OCI-M2 (cell line): ENCODE data around the gene ADAMTS17.

Source experiments
- DNase-seq: peaks from one replicate; lab custom pipeline; 2025; ENCODE audit not compliant: unreplicated experiment; lab: John Stamatoyannopoulos, UW

The ADAMTS17 gene, protein sequence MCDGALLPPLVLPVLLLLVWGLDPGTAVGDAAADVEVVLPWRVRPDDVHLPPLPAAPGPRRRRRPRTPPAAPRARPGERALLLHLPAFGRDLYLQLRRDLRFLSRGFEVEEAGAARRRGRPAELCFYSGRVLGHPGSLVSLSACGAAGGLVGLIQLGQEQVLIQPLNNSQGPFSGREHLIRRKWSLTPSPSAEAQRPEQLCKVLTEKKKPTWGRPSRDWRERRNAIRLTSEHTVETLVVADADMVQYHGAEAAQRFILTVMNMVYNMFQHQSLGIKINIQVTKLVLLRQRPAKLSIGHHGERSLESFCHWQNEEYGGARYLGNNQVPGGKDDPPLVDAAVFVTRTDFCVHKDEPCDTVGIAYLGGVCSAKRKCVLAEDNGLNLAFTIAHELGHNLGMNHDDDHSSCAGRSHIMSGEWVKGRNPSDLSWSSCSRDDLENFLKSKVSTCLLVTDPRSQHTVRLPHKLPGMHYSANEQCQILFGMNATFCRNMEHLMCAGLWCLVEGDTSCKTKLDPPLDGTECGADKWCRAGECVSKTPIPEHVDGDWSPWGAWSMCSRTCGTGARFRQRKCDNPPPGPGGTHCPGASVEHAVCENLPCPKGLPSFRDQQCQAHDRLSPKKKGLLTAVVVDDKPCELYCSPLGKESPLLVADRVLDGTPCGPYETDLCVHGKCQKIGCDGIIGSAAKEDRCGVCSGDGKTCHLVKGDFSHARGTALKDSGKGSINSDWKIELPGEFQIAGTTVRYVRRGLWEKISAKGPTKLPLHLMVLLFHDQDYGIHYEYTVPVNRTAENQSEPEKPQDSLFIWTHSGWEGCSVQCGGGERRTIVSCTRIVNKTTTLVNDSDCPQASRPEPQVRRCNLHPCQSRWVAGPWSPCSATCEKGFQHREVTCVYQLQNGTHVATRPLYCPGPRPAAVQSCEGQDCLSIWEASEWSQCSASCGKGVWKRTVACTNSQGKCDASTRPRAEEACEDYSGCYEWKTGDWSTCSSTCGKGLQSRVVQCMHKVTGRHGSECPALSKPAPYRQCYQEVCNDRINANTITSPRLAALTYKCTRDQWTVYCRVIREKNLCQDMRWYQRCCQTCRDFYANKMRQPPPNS

DNA sequence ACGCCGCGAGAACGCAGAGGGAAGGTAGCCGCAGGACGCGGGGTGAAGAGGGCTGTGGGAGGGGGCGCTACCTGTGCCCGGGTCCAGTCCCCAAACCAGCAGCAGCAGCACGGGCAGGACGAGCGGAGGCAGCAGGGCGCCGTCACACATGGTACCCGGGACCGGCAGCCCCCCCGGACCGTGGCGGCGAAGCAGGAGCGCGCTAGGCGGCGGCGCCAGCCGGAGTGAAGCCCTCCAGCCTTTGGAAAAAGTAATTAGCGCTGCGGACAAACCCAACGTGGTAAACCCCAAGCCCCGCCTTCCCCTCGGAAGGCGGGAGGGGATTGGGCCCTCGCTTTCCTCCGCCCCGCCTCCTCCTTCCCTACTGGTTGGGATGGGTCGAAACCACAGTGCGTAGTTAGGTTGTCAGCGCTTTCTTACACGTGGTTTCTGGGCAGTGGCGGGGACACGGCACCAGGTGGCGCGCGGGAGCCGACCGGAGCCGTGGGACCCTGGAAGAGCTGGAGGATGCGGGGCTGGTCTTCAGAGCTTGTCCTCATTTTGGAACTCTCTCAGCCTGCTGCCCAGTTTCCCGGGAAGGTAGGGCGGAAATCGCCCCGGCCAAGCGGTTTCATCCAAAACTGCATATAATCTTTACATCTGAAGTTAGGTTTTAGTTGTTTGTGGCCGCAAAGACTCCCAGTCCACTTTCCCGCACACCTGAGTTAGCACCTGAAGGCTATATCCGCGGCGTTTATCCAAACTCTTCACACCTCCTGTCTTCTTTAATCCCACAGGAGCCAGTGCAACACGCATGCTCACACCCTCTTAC lies at the start of gene ADAMTS17:
TSS of gene ADAMTS17 (minus strand) at position 226 of the 811 bp plus-strand sequence. CDS start at position 150, 76 bp downstream.
- DNase-seq, result peak; percentile 61

DNA sequence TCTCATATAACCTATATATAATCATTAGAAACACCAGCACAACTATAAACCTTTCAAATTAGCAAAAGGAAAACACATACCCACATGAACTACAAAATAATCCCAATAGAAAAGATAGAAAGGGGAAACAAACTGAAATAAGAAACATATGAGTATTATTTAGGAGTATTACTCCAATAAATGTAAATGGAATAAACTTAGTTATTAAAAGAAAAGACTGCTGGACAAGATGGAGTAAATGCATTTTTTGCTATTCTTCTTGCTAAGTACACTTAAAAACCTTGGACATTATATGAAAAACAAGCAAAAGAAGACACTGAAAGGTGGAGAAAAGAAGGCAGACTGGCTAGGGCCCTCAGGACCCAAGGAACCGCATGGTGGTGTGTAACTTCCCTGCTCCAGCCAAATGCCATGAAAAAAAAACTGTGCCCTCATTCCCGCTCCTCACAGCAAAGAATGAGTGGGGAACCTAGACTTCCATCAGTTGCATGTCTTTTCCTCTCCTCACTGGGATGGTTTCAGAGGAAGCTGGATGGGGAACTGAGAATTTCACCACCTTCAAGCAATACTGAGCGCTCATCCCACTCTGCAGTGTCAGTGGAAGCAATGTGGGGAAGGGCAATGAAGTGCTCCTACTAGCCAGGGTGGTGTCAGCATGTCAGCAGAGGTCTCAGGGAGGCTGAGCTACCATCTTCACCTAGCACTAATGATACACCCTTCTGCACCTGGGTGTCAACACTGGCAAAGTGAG lies 43.7 kb upstream of the ADAMTS17 start:
- DNase-seq, result no peak

DNA sequence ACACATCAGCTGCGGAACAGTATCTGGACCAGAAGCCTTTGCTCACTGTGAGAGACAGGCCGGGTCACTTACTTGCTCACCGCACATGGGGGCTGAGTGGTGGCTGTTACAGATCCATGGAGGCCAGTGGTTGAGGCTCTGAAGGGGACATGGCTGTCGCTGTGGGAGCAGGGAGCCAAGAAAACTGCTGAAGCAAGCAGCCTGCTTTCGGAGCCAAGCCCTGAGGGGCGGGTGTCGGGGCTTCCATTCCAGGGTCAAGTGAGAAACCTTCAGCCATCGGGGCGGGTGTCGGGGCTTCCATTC lies 42.3 kb upstream of the ADAMTS17 start:
- DNase-seq, result no peak

DNA sequence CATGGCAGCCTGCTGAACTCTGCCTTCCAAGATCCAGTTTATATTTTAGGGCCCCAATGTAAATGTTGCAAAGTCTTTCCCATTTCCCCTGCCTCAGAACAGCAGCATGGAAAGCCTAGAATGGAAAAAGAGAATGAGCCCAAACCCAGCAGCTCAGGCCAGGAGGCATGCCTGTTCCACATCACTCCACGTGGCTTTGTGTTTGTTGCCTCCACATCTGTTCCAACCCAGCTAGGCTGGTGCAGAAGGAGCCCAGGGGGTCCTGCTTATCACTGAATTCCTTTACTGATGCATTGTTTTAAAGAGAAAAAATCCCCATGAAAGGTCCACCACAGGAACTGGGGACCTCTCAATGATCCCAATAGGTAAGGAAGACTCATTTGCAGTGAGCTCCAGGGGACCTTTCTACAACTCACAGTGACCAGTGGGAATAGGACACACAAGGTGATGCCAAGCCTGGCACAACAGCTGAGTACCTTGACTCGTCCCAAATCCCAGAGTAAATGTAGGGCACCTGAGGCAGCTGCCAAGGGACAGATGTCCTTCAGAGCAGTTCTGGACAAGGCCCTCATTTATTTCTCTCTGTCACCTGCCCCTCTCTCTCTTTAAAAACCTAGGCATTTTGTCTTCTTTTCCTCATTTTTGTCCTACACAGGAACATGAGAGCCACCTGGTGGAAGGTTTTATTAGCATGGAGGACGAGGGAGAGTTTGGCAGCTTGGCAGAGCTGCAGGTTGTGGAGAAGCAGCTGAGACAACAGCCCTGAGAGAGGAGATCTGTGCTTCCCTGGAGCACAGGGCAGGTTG lies 41.7 kb upstream of the ADAMTS17 start:
- DNase-seq, result no peak

DNA sequence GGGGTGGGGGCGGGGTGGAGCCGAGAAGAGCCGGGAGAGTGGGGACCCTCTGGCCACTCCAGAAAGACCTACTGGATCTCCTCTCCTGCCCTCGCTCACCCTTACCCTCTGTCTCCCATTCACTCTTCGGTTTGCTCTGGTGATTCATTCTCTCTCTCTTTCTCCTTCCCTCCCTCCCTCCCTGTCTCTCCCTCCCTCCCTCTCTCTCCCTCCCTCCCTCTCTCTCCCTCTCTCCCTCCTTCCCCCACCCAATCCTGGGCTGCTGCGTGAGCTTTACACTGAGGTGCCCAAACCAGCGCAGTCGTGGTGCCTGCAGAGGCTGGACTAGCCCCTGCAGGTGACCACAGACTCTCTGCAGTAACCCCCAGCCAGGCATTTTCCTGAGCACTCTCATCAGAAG lies 32.2 kb upstream of the ADAMTS17 start:
- DNase-seq, result no peak

DNA sequence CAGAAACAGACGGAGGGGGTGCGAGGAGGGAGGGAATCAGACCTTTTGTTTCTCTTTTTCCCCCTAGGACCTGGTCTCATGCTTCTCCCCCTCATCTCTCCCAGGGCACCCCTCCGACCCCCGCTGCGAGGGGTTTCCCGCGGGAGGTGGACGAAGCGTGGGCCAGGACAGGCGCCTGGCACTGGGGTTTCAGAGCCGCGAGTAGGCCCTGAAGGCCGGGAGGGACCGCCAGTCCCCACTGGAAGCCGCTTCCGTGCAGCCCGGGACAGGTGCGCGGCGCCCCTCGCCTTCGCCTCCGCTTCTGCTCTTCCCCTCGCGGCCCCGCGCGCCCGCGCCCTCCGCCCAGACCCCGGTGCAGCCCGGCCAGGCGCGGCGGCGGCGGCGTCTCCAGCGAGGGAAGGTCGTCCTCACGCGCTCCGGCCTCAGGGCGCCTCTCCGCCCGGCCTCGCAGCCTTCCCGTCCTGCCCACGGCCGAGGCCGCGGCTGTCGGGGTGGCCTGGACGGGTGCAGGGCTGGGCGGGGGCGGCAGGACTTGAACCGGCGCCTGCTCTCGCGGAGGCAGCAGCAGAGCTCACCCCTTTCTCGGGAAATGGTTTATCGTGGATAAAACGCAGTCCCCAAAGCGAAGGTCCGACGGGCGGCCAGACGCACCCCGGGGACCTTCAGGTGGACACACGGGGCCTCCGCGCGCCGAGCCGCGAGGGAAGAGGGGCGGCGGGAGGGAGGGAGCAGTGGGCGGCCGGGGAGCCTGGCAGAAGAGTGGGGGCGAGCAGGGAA lies 31.5 kb upstream of the ADAMTS17 start:
- DNase-seq, result no peak

DNA sequence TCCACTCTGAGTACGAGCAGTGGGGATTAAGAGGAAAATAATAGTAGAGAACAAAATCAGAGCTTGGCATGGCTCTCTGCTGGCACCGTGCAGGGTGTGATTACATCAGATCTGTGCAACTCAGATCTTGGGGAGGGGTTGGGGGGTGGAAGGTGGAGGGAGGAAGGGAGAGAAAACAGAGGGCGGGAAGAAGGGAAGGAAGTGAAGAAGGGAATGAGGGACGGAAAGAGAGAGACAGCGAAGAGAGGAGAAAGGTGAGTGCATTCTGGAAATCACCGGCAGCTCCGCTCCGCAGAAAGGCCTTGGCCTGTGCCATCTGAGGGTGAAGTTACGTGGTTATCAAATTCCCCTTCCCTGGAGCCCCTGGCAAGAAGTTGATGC lies 31.0 kb upstream of the ADAMTS17 start:
- no peak for DNase-seq

DNA sequence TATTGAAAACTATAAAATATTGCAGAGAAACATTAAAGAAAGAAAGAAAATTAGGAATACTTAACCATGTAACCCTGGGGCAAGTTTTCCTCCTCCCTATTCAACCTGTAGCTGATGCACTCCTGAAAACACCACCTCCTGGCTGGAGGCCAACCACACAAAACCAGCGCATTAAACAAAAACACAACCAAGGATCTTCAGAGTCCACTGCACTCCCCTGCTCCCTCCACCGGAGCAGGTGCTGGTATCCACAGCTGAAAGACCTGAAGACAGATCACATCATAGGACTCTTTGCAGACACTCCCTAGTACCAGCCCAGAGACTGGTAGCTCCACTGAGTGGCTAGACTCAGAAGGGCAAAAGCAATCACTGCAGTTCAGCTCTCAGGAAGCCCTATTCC lies 13.6 kb upstream of the ADAMTS17 start:
- no peak for DNase-seq

DNA sequence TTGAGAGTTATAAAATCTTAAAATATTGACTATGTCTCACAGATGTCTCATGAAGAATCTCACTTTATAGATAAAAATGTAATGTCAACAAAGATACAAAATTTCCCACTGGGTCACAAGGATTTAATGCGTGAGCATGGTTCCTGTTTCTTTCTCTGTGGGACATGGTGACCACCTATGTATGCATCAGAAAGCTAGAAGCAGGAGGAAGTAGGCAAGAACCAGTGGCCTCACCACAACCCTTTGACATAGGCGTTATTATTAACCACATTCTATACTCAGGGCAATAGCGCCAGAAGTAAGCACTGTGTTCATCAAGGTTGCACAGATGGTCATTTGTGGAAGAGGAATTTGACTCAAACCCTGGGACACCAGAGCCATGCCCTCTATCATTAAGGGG lies 11.7 kb upstream of the ADAMTS17 start:
- DNase-seq, result no peak

DNA sequence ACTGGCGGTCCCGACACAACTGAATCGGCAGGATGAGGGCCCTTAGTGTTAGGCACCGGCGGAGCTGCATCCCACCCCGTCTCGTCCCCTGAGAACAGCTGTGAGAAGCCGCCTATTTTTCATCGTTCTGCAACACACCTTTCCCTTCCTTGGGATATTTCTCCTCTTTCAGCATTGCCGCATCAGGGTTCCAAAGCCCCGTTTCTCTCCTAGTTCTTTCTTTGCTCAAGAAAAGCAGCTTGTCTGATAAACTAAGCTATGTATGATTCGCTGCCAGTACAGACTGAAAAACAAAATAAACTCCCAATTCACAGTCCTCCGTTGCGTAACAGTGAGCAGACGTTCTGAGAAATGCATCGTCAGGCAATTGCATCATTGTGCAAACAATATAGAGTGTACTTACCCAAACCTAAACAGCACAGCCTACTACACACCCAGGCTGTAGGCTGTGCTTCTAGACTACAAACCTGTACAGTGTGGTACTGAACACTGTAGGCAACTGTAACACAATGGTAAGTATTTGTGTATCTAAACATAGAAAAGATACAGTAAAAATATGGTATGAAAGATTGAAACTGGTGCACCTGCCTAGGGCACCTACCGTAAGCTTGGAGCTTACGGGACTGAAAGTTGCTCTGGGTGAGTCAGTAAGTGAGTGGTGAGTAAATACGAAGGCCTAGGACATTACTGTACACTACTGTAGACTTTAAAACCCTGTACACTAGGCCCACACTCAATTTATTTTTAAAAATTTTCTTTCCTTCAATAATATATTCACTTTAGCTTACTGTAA lies 8.9 kb upstream of the ADAMTS17 start:
- no peak for DNase-seq

DNA sequence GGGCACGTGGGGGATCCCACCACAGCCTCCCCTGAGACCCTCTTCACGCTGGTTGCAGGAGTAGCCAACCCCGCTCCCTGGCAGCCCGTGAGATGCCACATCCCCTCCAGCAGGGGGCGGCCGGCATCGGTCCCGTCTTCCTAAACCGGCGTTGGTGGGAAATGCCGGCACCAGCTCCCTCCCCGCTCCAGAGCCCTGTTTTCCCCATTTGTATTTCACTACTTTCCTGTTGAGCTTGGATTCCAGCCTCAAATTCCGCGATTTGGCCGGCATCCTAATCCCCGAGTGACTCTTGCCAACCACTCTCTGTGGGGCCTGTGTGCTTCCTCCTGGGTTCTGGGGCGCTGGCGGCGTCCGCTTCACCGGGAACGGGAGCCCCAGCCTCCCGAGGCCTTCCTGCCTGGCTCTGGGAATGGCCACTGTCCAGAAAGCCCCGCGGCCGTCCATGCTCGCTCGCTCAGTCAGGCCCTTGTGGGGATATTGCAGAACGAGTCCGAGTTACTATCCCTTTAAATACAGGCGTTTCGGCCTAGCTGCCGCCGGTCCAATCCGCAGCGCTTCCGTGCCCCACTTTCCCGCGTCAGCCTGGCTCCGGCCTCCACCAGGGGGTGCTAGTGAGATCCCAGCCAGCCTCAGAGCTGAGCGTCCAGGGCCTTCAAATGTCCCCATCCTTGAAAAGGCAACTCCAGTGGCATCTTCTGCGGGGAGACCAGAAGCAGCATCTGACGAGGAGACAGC lies 8.1 kb upstream of the ADAMTS17 start:
- DNase-seq, result no peak

DNA sequence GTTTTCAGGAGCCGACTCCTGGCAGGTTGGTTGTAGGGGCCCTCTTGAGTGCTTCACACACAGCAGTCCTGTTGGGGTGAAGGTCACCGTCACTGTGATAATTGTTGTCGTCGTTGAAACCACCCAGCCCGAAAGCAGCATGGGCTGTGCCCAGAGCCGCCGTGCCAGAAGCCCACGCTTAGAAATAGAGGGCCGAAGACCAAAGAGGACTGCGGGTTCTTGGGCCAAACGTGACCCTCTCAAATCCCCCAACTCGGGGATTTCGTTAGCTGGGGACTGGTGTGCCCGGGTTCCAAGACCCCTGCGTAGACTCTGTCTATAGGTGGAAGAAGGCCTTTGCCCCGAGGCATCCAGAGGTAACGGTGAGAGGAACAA lies 7.5 kb upstream of the ADAMTS17 start:
- DNase-seq, result no peak

DNA sequence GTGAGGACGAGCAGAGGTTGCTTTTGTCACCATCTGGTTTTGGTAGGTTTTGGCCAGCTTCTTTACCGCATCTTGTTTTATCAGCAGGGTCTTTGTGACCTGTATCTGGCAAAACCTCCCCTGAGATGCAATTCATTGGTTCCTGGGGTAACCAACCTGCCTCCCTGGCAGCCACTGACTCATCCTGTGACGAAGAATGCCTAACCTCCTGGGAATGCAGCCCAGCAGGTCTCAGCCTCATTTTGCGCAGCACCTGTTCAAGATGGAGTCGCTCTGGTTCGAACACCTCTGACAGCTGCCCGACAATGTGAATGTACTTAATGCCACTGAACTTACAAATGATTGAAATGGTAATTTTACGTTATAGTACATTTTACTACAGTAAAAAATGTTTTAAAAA lies 6.8 kb upstream of the ADAMTS17 start:
- DNase-seq, result no peak

DNA sequence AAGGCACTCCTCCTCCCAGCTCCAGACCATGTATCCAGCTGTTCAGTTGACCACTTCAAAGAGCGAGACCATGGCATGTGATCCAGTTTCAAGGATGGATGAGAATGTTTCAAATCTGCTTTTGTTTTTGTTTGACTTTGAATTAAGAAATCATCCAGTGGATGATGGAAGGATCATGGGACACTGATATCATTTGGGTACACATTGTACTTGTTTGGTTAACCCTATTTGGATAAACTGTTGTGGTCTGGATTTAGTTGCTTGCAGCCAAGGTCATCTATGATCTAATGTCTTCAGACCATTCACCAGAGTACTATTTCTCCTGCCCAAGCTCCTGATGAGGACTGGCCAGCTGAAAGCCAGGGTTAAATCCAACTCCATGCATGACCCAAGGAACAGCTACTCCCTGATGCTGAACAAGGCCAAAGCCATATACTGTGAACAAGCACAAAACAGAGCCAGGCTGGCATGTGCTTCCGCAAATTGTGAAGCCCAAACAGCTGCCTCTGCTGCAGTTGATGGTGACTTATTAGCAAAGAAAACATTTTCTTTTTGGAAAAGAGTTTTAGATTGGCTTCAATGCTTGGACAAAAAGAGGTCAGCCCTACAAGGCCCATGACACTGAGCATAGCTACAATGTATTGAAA lies 5.2 kb upstream of the ADAMTS17 start:
- DNase-seq, result no peak

DNA sequence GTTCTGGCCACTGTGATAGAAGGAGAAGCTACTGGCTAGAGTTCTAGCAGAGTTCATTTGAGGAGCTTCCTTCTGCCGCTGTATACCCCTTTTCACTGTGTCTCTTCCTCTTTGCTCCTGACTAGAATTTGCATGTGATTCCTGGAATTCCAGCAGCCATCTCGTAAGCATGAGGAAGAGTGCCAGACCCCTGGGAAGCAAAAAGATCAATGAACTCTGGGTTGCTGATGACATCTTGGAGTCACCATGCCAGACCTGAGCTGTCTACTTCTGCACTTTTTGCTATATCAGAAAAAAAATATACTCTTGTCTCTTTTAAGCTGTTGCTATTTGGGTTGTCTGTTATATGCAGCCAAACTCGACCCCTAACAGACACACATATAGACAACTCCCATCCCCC lies 3.7 kb upstream of the ADAMTS17 start:
- no peak for DNase-seq

DNA sequence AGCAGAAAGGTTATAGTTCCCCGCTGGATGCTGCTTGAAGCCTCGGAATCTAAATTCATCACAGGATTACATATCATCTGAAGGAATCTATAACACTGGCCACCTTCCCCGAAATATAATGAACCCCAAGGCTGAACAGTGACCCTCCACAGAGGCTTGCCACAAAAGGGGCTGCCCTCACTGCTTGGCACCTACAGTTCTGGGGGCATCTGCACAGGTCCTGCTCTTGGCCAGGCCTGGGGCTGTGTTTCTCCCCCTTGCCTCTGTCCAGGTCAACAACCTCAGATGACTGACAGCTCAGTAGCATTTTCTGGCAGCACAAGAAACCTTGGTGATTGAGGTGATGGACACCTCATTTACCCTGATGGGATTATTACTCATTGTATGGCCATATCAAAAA lies 1.5 kb upstream of the ADAMTS17 start:
- DNase-seq, result no peak

DNA sequence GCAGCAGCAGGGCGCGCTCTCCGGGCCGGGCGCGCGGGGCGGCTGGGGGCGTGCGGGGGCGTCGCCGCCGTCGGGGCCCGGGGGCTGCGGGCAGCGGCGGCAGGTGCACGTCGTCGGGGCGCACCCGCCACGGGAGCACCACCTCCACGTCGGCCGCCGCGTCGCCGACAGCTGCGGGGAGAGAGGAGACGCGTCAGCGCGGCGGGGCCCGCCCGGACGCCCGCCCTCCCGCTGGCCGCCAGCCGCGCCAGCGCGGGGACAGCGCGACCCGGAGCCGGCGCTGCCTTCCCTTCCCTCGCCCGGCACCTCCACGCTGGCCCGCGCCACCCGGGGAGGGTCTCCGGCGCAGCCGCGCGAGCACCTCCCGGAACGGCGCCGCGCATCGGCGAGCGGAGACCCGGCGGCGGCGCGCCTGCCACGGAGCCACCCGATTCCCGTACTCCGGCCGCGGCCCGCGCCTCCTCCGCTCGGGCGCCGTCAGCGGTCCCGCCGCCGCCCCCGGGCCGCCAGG lies 481 bp downstream of the ADAMTS17 start:
- no peak for DNase-seq
